HCT116 (cell line): ENCODE data around the gene CLEC14A. TPM values are rescaled to one million over a fixed set of nuclear protein-coding genes. Genes with fewer than 3 reads are reported as not detected.

ENCODE experiments used
- ATAC-seq: fragments of 200-7000 bp; cut with Tn5 transposase; 2 replicates; pipeline ENCODE4 v1.9.1; 2020; ENCODE audit warnings: mild to moderate bottlenecking, moderate library complexity
- BruUV-seq: library from RNA; stranded (reverse); fragments of 400-500 nt; replicated peaks from 2 replicates; lab custom pipeline; 2021; lab: Mats Ljungman, UMichigan
- CTCF ChIA-PET: fragments of 300-600 bp; sonication (Branson Sonifier 250); formaldehyde crosslinking; loops from one replicate; lab custom pipeline; 2021; ENCODE audit warnings: antibody characterized with exemption; lab: Charles Lee
- POLR2A ChIA-PET: fragments of 300-600, 350-600 bp; sonication (Branson Sonifier 250); formaldehyde crosslinking; loops from one replicate; lab custom pipeline; 2021; ENCODE audit warnings: antibody characterized with exemption; lab: Charles Lee
- RAD21 ChIA-PET, 2 experiments: fragments of 300-600 bp; sonication (Branson Sonifier 250); formaldehyde crosslinking; loops; one replicate each; lab custom pipeline; 2023; ENCODE audit warnings: low total read pairs in 2 of 2; ENCODE audit not compliant: uncharacterized antibody in 2 of 2, unreplicated experiment in 2 of 2, low non-redundant PET in 1 of 2; lab: Charles Lee
- DNase-seq: peaks from one replicate; pipeline ENCODE4 v3.0.0-alpha.2; 2010; ENCODE audit warnings: low read depth, low spot score
- H2AFZ ChIP-seq: fragments of 200-600 bp; shearing (Covaris generic), sonication (generic); 2 replicates; pipeline ENCODE4 v1.6.1; 2017; ENCODE audit warnings: low read depth, mixed run types, mixed read lengths, antibody characterized with exemption, low read length; ENCODE audit not compliant: poor library complexity, severe bottlenecking
- H3K27ac ChIP-seq: 2 replicates; pipeline ENCODE4 v1.5.1; 2012; ENCODE audit warnings: low read depth, low read length
- H3K27me3 ChIP-seq: fragments of 200-600 bp; sonication (generic); 2 replicates; pipeline ENCODE4 v1.6.1; 2016; ENCODE audit warnings: mixed run types, low read length, mixed read lengths; ENCODE audit not compliant: insufficient read depth
- H3K36me3 ChIP-seq, 2 experiments: fragments of 200-500 bp in 1 of 2; fragments of 200-600 bp in 1 of 2; sonication (Bioruptor generic) in 1 of 2; sonication (generic) in 1 of 2; 2 replicates each; pipeline versions ENCODE4 v1.5.1 to v1.6.1; 2014 to 2016; ENCODE audit warnings: low read length in 2 of 2, inconsistent platforms in 1 of 2, mixed read lengths in 1 of 2, mixed run types in 1 of 2; ENCODE audit not compliant: insufficient read depth in 2 of 2, control insufficient read depth in 1 of 2
- H3K4me1 ChIP-seq, 2 experiments: fragments of 200-600 bp in 1 of 2; sonication (generic) in 1 of 2; 2 replicates each; pipeline versions ENCODE4 v1.5.1 to v1.6.1; 2012 to 2017; ENCODE audit warnings: low read length in 2 of 2, inconsistent platforms in 1 of 2, mild to moderate bottlenecking in 1 of 2, mixed read lengths in 1 of 2, mixed run types in 1 of 2, moderate library complexity in 1 of 2; ENCODE audit not compliant: insufficient read depth in 2 of 2, control insufficient read depth in 1 of 2
- H3K4me2 ChIP-seq: fragments of 200-600 bp; sonication (generic); 2 replicates; pipeline ENCODE4 v1.6.1; 2017; ENCODE audit warnings: mixed run types, low read length, mixed read lengths
- H3K4me3 ChIP-seq, 2 experiments: fragments of 200-600 bp in 1 of 2; sonication (generic) in 1 of 2; replicated peaks in 1 of 2; 2 replicates each; pipeline ENCODE4 v1.5.1; 2011 to 2016; ENCODE audit warnings: low read length in 2 of 2, control low read depth in 1 of 2, low read depth in 1 of 2, mild to moderate bottlenecking in 1 of 2, mixed read lengths in 1 of 2, mixed run types in 1 of 2
- H3K79me2 ChIP-seq: fragments of 200-600 bp; sonication (generic); 2 replicates; pipeline ENCODE4 v1.6.1; 2017; ENCODE audit warnings: mild to moderate bottlenecking, mixed run types, low read length, moderate library complexity, mixed read lengths; ENCODE audit not compliant: insufficient read depth
- H3K9ac ChIP-seq: fragments of 200-600 bp; sonication (generic); 2 replicates; pipeline ENCODE4 v1.6.1; 2016; ENCODE audit warnings: low read length, mixed read lengths
- H3K9me2 ChIP-seq: fragments of 200-600 bp; sonication (generic), shearing (Covaris generic); 2 replicates; pipeline ENCODE4 v1.6.1; 2017; ENCODE audit warnings: mixed run types, mild to moderate bottlenecking, moderate library complexity; ENCODE audit not compliant: insufficient read depth
- H3K9me3 ChIP-seq, 2 experiments: fragments of 200-500 bp in 1 of 2; fragments of 200-600 bp in 1 of 2; sonication (Bioruptor generic) in 1 of 2; sonication (generic) in 1 of 2; 2 replicates each; pipeline ENCODE4 v1.6.1; 2014 to 2017; ENCODE audit warnings: low read length in 2 of 2, mixed read lengths in 2 of 2, inconsistent platforms in 1 of 2, low read depth in 1 of 2, mild to moderate bottlenecking in 1 of 2, mixed run types in 1 of 2, moderate library complexity in 1 of 2; ENCODE audit not compliant: control insufficient read depth in 1 of 2, insufficient read depth in 1 of 2
- H4K20me1 ChIP-seq: fragments of 200-600 bp; sonication (generic), shearing (Covaris generic); 2 replicates; pipeline ENCODE4 v1.6.1; 2017; ENCODE audit warnings: mixed run types, mild to moderate bottlenecking, moderate library complexity; ENCODE audit not compliant: insufficient read depth
- ATF3 ChIP-seq: IDR thresholded peaks from 2 replicates; pipeline ENCODE4 v1.6.1; 2012
- CBX3 ChIP-seq: IDR thresholded peaks from 2 replicates; pipeline ENCODE4 v1.6.1; 2012; ENCODE audit warnings: low read depth
- CEBPB ChIP-seq: IDR thresholded peaks from 2 replicates; pipeline ENCODE4 v1.6.1; 2012; ENCODE audit warnings: low read depth
- CTCF ChIP-seq, 3 experiments: fragments of 200-600 bp in 1 of 3; sonication (generic) in 1 of 3; IDR thresholded peaks in 2 of 3; conservative IDR thresholded peaks in 1 of 3; 2 replicates each; pipeline ENCODE4 v1.5.1; 2012 to 2017; ENCODE audit warnings: low read depth in 2 of 3, low read length in 2 of 3, antibody characterized with exemption in 1 of 3, borderline replicate concordance in 1 of 3, control low read depth in 1 of 3, mild to moderate bottlenecking in 1 of 3, mixed read lengths in 1 of 3, mixed run types in 1 of 3, moderate library complexity in 1 of 3; ENCODE audit not compliant: insufficient read depth in 1 of 3
- ELF1 ChIP-seq: IDR thresholded peaks from 2 replicates; pipeline ENCODE4 v1.6.1; 2012; ENCODE audit warnings: low read depth, borderline replicate concordance
- EZH2phosphoT487 ChIP-seq: fragments of 200-600 bp; IDR thresholded peaks from 2 replicates; pipeline ENCODE4 v1.6.1; 2018; ENCODE audit warnings: antibody characterized with exemption, borderline replicate concordance
- FOSL1 ChIP-seq: IDR thresholded peaks from 2 replicates; pipeline ENCODE4 v1.6.1; 2012; ENCODE audit warnings: low read depth
- JUND ChIP-seq: IDR thresholded peaks from 2 replicates; pipeline ENCODE4 v1.6.1; 2012
- MAX ChIP-seq: IDR thresholded peaks from 2 replicates; pipeline ENCODE4 v1.6.1; 2012
- POLR2AphosphoS5 ChIP-seq: IDR thresholded peaks from 2 replicates; pipeline ENCODE4 v1.6.1; 2011; ENCODE audit warnings: mild to moderate bottlenecking, low read depth, low read length, moderate library complexity
- REST ChIP-seq: IDR thresholded peaks from 2 replicates; pipeline ENCODE4 v1.6.1; 2012; ENCODE audit warnings: low read depth
- SIN3A ChIP-seq: IDR thresholded peaks from 2 replicates; pipeline ENCODE4 v1.6.1; 2012; ENCODE audit warnings: low read depth
- SP1 ChIP-seq: IDR thresholded peaks from 2 replicates; pipeline ENCODE4 v1.6.1; 2012; ENCODE audit warnings: low read depth
- TCF7L2 ChIP-seq: IDR thresholded peaks from 2 replicates; pipeline ENCODE4 v1.7.0; 2011; ENCODE audit warnings: borderline replicate concordance, inconsistent platforms; ENCODE audit not compliant: insufficient read depth, insufficient read length; ENCODE audit errors: extremely low read depth
- ZBTB33 ChIP-seq: IDR thresholded peaks from 2 replicates; pipeline ENCODE4 v1.6.1; 2011; ENCODE audit warnings: mild to moderate bottlenecking, low read length, moderate library complexity; ENCODE audit not compliant: insufficient replicate concordance; ENCODE audit errors: extremely low read depth
- ZFX ChIP-seq: fragments of 450-650 bp; IDR thresholded peaks from 2 replicates; pipeline ENCODE4 v1.6.1; 2017
- ZNF274 ChIP-seq: fragments of 200-500 bp; sonication (Bioruptor generic); IDR thresholded peaks from 2 replicates; pipeline ENCODE4 v1.6.1; 2014; ENCODE audit warnings: mild to moderate bottlenecking, low read depth, low read length, inconsistent platforms
- intact Hi-C: fragments of 100-400 bp; cut with micrococcal nuclease; formaldehyde crosslinking; loops from 2 replicates; pipeline ENCODE4 v1.10.0; 2022
- total RNA-seq: library from RNA; stranded (reverse); gene quantifications from one replicate; pipeline ENCODE4 v1.2.1, GENCODE V29; 2021; ENCODE audit not compliant: unreplicated experiment

CLEC14A gene
- total RNA-seq, 1 experiment from 2014 or later = 0.10 TPM

- H3K36me3 ChIP-seq = no peaks in the 10 kb centered on the region
- ChIA-PET CTCF (no interaction called here), RAD21 (no interaction called here), POLR2A (no interaction called here)
- no peak overlapping the region for H3K9ac ChIP-seq
- H4K20me1 ChIP-seq = no peaks in the 10 kb centered on the region
- ATAC-seq (no peak), DNase-seq (no peak)
- no peaks in the 10 kb centered on the region for H3K27me3 ChIP-seq
- H3K4me2 ChIP-seq = no peak overlapping the region
- H3K9me2 ChIP-seq = no peaks in the 10 kb centered on the region
- no peak overlapping the region for H3K4me3 ChIP-seq
- H3K4me1 ChIP-seq = no peaks in the 10 kb centered on the region
- no peaks in the 10 kb centered on the region for H3K9me3 ChIP-seq
- intact Hi-C loops = no loop called here
- H2AFZ ChIP-seq = no peak overlapping the region
- BruUV-seq = no TSS peak
- no peak overlapping the region for H3K27ac ChIP-seq
- no peak for TF ChIP-seq TCF7L2
- no peak for TF ChIP-seq SP1
- TF ChIP-seq ATF3 = no peak
- TF ChIP-seq ZBTB33 = no peak
- TF ChIP-seq CTCF (IDR thresholded peaks at IDR 0.05 in 2 of 3, conservative IDR thresholded peaks at IDR 0.05 in 1 of 3; ENCODE audit: borderline replicate concordance in 1 of 3, insufficient read depth in 1 of 3, low read depth in 2 of 3, low read length in 2 of 3) = no peak
- TF ChIP-seq CEBPB = no peak
- TF ChIP-seq MAX = no peak
- no peak for TF ChIP-seq EZH2phosphoT487
- no peak for TF ChIP-seq CBX3
- no peak for TF ChIP-seq ZNF274
- TF ChIP-seq JUND = no peak
- TF ChIP-seq POLR2AphosphoS5 = no peak
- TF ChIP-seq REST = no peak
- no peak for TF ChIP-seq FOSL1
- no peak for TF ChIP-seq SIN3A
- TF ChIP-seq ELF1 = no peak
- no peak for TF ChIP-seq ZFX
- H3K79me2 ChIP-seq = no peaks in the 10 kb centered on the region
Measured at GRCh38 chr14:38226366-38226765, 29.5 kb downstream of the CLEC14A start.
